ENCODE results near the gene CYP2D6. TPM values are rescaled to one million over a fixed set of nuclear protein-coding genes. Genes with fewer than 3 reads are reported as not detected.

Gene CYP2D6
- total and polyA plus RNA-seq, 12 donors = 0.20 to 16.2 (median 0.54) TPM; not detected in 3

DNA sequence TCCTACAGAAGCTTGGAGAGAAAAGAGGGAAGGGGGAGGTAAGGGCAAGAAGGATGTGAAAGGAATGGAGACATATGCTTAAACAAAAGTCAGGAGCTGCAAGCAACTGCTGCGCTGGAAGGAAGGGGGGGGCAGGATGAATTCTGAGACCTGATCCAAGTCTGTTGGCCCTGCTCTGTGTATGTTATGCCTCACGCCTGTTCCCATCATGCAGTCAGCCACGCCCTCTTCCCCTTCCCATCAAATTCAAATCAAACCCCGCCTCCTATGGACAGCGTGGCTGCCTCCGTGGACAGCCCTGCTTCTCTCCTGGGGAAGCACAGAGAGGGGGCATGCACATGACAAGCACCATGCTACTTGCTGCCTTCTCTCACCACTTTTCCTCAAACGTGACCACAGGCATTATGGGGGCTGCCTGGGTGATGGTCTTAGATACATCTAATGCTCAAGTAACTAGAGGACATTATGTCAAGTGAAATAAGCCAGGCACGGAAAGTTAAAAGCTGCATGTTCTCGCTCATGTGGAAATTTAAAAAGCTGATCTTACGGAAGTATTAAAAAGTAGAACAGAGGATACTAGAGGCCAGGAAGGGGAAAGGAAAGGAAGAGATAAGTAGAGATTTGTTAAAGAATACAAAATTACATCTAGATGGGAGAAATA, 45.8 kb upstream of the CYP2D6 start:
- Histone ChIP-seq H3K27ac (no peak overlapping the region), H3K4me1 (replicated peaks in 1 of 2) (peaks cover 8 to 28% of the 10 kb centered on the region in 2 donors), H3K36me3 (replicated peaks in 1 of 2) (no peaks in the 10 kb centered on the region), H3K4me3 (no peak overlapping the region), H3K9me3 (replicated peaks in 1 of 3) (no peaks in the 10 kb centered on the region), H3K27me3 (no peaks in the 10 kb centered on the region)
- WGBS, 4 donors = 88 to 92% (median 90%) methylated on average over 10 of the region's 10 CpGs
- no peak for TF ChIP-seq POLR2A (IDR thresholded peaks at IDR 0.05)
- TF ChIP-seq, protein P1, sequence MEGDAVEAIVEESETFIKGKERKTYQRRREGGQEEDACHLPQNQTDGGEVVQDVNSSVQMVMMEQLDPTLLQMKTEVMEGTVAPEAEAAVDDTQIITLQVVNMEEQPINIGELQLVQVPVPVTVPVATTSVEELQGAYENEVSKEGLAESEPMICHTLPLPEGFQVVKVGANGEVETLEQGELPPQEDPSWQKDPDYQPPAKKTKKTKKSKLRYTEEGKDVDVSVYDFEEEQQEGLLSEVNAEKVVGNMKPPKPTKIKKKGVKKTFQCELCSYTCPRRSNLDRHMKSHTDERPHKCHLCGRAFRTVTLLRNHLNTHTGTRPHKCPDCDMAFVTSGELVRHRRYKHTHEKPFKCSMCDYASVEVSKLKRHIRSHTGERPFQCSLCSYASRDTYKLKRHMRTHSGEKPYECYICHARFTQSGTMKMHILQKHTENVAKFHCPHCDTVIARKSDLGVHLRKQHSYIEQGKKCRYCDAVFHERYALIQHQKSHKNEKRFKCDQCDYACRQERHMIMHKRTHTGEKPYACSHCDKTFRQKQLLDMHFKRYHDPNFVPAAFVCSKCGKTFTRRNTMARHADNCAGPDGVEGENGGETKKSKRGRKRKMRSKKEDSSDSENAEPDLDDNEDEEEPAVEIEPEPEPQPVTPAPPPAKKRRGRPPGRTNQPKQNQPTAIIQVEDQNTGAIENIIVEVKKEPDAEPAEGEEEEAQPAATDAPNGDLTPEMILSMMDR (IDR thresholded peaks at IDR 0.05) = no peak
- no peak for DNase-seq
- intact Hi-C loops (cut with DNase I) = no loop called here

DNA sequence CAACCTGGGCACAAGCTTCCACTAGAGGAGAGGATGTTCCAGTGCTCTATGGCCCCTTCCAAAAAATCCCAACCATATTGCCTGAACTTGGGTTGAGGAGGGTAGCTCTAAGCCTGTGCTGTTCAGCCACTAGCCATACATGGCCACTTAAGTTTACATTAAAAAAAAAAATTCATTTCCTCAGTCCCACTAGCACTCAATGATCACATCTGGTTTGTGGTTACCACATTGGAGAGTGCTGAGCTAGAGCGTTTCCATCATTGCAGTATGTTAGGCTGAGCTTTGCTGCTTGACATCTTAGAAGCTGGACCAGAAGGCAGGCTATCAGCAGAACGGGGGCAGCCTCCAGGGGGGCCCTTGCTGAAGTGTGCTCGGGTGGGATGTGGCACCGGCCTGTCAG, 43.5 kb upstream of the CYP2D6 start:
- TF ChIP-seq POLR2A (IDR thresholded peaks at IDR 0.05) = no peak
- TF ChIP-seq, protein P1 (IDR thresholded peaks at IDR 0.05) = no peak
- intact Hi-C loops (cut with DNase I) = no loop called here
- H3K27me3 ChIP-seq = no peaks in the 10 kb centered on the region
- no peak for DNase-seq
- H3K4me1 ChIP-seq (replicated peaks in 1 of 2) = peaks cover 8 to 23% of the 10 kb centered on the region in 2 donors
- H3K9me3 ChIP-seq (replicated peaks in 1 of 3) = no peaks in the 10 kb centered on the region
- peak overlapping the region in 2 of 5 donors; percentile 64 to 78 for H3K27ac ChIP-seq
- peaks cover 0 to 6% of the 10 kb centered on the region in 2 donors for H3K36me3 ChIP-seq (replicated peaks in 1 of 2)
- no peak overlapping the region for H3K4me3 ChIP-seq
- WGBS, 4 donors = 65 to 100% (median 85%) methylated on average over 2 to 4 of the region's 4 CpGs

DNA sequence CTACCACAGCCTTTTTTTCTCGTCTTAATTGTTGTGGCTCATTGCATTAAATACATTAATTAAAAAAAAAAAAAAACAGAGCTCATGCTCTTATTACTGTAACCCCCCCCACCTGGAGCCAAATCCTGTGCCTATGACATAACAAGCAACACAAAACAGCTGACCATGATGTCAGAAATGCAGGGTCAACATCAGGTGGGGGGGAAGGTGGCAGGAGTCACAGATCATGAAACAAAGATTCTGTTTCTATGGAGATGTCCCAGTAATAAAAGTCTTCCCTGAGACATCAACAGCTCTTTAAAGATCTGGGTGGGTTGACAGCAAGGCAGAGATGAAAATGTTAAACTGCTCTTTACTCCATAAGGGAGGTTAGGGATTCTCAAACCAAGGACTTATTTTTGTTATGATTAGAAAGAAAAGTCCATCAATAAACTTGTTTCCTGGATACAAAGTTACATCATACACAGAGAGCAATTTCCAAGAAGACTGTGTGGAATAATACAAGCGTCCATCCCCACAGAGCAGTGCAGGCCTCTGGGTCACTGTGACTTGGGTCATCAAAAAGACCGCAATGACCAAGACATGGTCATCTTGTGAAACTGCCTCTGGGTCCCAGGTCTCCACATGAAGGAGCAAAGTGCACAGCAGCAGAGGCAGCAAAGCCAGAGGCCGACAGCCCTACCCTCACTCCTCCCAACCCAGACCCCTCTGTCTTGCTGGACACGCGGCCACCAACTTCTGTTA, 42.7 kb upstream of the CYP2D6 start:
- H3K9me3 ChIP-seq (replicated peaks in 1 of 3) = no peaks in the 10 kb centered on the region
- H3K27me3 ChIP-seq = no peaks in the 10 kb centered on the region
- 62 to 84% (median 76%) methylated on average over 6 of the region's 6 CpGs for WGBS, 4 donors
- DNase-seq = peak in 1 of 7 donors; percentile 58
- H3K27ac ChIP-seq = peak overlapping the region in 2 of 5 donors; percentile 64 to 78
- peaks cover 8 to 23% of the 10 kb centered on the region in 2 donors for H3K4me1 ChIP-seq (replicated peaks in 1 of 2)
- no peak for TF ChIP-seq POLR2A (IDR thresholded peaks at IDR 0.05)
- TF ChIP-seq, protein P1 (IDR thresholded peaks at IDR 0.05) = no peak
- intact Hi-C loops (cut with DNase I) = no loop called here
- no peak overlapping the region for H3K4me3 ChIP-seq
- H3K36me3 ChIP-seq (replicated peaks in 1 of 2) = peaks cover 0 to 6% of the 10 kb centered on the region in 2 donors

DNA sequence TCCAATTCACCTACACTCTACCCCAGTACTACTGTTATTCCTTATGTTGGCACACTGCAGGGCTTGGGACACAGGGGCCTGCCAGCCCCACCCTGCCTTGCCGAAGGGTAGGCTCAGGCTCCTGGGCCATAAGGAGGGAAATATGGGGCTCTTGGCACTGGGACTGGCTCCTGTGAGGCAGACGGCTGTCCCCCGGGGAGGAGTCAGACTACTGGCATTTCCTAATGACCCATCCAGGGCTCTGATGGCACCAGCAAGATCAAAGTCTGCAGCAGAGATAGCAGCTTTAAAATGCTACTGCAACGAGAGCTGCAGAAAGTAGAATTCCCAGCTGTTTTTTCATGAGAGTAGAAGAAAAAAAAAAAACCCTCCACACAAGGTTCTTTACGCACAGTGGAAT, 42.2 kb upstream of the CYP2D6 start:
- Histone ChIP-seq H3K4me1 (replicated peaks in 1 of 2) (peaks cover 8 to 23% of the 10 kb centered on the region in 2 donors), H3K27me3 (no peaks in the 10 kb centered on the region), H3K27ac (peak overlapping the region in 2 of 5 donors; percentile 64 to 71), H3K36me3 (replicated peaks in 1 of 2) (peaks cover 0 to 12% of the 10 kb centered on the region in 2 donors), H3K4me3 (no peak overlapping the region), H3K9me3 (replicated peaks in 1 of 3) (no peaks in the 10 kb centered on the region)
- intact Hi-C loops (cut with DNase I) = no loop called here
- DNase-seq = peak in 6 of 7 donors; percentile 30 to 84 (median 71)
- 26 to 51% (median 33%) methylated on average over 5 of the region's 5 CpGs for WGBS, 4 donors
- TF ChIP-seq POLR2A (IDR thresholded peaks at IDR 0.05) = no peak
- TF ChIP-seq, protein P1 (IDR thresholded peaks at IDR 0.05) = no peak
